ENCODE data around the gene VDR.

The VDR gene

DNA sequence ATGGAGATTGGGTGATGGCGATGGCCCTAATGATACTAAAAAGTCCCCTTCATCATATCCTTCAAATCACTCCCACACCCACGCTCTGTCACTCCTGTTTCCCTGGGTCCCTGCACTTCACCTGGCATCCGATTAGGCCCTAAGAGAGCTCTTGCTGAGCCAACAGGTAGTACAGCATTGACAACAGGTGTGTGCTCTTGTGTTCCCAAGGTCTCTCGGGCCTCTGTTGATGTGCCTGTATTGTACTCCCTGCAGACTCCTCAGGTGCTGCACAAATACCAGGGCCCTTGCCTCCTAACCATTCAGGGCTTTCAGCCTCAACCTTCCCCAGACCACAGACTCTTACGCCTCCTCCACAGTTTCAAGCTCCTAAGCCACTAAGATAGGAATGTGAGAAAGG lies 25.8 kb upstream of the VDR start:
- no peak for DNase-seq (ENCODE audit: low read depth in 2 of 2)

DNA sequence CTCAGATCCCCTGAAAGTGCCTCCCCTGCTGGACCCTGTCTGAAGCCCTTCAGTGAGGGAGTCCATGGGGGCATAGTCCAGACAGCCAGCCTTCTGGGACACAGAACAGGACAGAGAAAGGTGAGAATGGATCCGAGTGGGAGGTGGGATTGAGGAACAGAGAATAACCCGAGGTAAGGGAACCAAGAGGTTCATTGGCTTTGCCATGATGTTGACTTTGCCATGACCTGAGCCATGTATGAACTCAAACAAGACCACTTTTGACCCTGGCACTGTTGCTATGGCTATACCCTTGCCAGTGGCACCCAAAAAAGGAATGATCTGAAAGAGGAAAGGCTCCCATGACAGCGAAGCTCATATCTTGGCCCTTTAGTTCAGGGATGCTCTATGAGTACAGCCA lies 22.6 kb upstream of the VDR start:
- no peak for DNase-seq (ENCODE audit: low read depth in 2 of 2)

DNA sequence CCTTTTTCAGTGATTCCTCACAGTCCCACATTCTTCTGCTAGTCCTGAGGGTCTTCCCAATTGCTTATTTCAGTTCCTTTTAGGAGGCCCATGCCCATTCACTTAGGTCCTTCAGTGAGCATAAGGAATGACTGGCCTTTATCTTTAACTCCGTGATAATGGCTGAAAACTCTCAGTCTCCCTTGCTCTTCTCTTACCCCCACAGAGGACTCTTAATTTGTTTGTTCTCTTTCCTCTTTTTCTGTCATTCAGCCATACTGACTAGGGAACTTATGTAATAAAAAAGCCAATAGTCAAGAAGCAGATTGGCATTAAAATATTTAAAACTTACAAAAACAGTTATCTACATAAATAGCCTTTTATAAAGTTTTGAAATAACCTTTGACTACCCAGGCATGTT lies 17.1 kb upstream of the VDR start:
- no peak for DNase-seq (ENCODE audit: low read depth in 2 of 2)

DNA sequence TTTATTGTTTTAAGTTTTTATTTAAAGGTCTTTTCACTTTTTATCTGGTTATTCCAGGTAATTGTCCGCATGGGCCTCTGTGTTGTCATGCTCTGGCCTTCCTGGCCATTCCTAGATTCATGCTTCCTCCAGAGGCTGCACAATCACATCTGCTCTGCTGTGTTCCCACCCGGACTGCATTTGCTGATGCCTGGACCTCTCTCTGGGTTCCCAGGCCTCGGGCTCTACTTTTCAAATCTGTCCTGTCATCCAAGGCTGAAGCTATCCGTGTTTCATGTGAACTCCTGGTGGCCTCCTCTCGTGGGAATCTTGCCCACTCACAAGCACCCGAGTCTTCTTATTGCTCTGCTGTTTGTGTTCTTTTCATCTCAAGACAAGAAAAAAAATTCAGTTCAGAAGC lies 16.1 kb upstream of the VDR start:
- DNase-seq (ENCODE audit: low read depth in 2 of 2) = no peak

DNA sequence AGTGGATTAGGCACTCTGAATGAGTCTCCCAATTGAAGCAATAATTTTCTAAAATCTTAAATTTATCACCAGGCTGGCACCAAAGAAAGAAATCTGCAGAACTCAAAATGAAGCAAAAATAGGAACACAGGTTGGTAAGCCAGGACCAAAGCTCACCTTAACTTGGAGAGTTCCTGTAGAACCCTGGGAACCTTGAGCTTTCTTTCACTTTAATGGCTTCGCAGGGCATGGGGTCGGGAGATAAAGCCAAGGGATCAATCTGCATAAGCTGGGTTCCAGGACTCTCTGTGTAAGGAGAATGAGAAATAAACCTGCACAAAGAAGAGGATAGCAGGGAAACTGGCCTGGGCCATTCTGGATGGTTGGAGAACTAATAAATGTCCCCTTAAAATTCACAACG lies 8.3 kb upstream of the VDR start:
- DNase-seq (ENCODE audit: low read depth in 2 of 2) = no peak

DNA sequence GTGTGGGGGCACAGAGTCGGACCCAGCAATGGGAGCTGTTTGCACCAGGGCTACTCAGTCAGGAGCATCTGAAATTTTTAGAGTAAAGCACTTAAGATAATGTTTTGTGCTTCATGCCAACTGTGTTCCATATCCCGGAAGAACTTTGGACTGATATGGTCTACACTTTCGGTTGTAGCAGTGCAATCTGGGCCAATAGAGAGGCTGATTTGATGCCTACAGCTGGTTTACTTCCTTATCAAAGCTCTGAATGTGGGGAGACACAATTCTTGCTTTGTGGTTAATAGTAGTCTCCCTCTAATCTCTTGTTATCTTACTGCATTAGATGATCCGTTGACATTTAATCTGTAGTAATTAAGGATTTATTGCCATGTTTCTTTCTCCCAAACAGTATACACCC lies 7.8 kb upstream of the VDR start:
- DNase-seq (ENCODE audit: low read depth in 2 of 2) = no peak

DNA sequence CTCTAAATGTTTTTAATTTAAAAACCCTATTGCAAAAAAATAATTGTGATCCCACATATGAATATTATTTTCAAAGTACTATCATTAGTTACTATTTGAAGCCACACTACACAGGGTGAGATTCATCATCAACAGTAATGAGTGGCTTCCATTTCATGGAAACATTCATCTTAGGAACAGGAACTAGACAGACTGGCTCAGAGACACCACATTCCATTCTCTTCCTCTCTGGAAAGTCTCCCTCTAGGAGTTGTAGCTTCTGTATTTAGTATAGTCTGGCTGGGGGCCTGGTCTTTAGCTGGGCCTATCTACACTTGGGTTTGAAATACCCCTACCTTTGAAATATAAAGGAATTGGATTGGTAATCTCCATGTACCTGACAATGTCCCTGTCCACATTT lies 6.2 kb upstream of the VDR start:
- DNase-seq (ENCODE audit: low read depth in 2 of 2) = no peak

DNA sequence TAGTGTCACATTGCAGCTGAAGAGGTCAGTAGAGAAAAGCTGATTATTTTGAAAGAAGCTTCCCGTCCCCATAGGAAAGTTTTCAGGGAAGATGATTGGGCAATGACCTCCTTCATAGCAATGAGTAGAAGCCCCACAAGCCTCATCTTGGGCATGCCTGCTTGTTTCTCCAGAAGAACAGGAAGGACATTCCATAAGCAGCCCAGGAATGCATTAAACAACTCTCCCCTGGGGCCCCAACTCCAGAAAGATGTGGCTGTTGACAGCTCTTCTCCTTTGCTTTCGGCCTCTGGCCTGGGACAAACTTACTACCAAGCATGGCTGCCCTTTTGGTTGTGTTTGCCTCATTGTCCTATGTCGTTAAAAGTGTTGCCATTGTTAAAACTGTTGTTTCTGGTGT lies 5.7 kb upstream of the VDR start:
- no peak for DNase-seq (ENCODE audit: low read depth in 2 of 2)

DNA sequence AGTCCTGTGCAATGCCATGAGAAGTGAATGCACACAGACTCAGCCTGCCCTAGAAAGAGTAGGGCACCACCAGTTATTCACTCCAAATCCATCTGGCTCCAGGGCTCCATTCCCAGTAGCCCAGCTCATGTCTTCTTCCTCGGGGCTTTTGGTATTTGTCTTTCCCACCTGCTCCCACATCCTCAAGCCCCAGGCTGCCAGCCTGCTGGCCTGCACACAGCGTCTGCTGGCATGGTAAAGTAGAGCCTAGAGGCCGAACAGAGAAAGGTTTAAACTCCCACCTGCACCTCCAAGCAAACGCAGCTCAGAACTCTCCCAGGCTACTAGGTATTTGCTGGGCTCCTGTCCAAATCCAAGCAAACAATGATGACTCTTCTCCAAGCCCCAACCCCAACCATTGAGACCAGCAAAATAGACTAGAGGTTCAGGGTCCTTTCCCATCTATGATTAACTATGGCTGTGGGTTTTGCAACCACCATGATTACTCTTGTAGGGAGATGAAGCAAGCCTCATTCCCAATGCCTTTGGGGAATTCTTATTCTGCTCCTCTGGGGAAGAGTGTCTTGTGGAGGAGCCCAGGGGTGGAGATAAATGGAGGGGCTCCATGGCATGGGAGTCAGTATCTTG lies 5.2 kb upstream of the VDR start:
- DNase-seq (ENCODE audit: low read depth in 2 of 2) = no peak

DNA sequence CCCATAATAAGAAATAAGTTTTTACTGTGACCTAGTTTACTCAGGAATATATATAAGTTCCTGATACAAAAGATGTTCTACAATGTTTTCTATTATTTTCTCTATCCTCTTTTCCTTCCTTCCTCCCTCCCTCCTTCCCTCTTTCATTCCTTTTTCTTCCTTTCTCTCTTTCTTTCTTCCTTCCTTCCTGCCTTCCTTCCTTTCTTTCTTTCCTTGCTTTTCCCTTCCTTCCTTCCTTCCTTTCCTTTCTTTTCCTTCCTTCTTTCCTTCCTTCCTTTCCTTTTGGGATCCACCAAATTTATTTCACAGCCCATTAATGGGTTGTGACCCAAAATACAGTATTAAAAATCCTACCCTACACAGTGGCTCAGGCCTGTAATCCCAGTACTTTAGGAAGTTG lies 3.9 kb upstream of the VDR start:
- DNase-seq (ENCODE audit: low read depth in 2 of 2) = no peak

DNA sequence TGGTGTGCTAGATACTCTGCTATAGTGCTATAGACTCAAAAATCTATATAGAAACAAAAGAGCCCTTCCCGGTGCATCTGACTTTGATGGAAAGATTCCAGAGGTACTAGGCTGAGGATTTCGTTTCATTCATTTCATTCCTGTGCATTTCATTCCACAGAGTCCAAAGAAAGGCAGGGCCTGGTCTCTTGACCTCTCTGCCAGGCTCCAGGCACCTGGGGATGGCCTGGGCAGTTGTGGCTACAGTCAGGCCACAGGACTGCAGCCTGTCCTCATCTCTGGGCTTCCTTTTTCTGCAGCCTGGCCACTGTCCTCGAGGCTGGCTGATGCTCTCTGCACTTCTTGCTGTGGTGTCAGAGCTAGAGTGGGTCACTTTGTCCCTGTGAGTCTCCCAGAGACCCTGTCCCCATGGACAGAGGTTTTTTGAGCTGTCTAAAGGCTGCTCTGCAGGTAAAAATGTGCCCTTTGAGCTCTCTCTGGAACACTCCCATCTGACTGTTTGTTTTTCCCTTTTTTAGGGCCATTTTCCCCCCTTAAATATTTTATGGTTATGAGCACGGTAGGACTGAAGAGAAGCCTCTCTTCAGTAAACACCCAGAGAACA lies 3.2 kb upstream of the VDR start:
- DNase-seq (ENCODE audit: low read depth in 2 of 2) = no peak

DNA sequence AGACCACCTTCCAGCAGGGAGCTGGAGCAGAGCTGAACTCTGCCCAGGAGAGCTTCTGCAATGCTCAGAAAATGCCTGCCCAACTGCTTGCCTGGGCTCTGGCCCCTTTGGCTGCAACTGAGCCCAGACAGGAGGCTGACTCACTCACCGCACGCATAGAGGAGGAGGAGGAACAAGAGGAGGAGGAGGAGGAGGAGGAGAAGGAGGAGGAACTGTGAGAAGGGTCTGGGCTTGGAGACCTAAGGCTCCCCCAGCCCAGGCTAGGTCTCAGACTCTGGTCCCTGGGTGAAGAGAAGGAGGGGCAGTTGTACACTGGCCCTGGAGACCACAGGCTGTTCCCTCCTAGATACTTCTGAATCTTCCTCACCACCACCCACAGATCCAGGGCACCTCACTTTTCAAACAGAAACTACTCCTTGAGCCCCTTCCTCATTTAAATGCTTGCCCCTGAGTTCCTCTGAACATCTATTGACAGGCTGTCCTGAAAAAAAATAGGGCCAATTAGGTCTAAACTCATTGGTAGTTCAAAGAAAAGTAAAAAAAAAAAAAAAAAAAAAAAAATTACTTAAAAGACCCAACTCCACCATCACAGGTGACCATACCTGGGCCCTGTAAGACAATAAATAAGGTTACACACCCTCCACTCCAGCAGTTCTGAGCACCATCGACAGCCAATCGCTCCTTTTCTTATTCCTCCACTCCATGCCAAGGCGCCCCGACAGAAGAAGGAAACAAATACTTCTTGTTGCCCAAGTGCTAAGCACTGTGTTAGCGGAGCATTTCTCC lies 674 bp downstream of the VDR start:
- peak in 1 of 2 donors; percentile 50 for DNase-seq (ENCODE audit: low read depth in 2 of 2)

DNA sequence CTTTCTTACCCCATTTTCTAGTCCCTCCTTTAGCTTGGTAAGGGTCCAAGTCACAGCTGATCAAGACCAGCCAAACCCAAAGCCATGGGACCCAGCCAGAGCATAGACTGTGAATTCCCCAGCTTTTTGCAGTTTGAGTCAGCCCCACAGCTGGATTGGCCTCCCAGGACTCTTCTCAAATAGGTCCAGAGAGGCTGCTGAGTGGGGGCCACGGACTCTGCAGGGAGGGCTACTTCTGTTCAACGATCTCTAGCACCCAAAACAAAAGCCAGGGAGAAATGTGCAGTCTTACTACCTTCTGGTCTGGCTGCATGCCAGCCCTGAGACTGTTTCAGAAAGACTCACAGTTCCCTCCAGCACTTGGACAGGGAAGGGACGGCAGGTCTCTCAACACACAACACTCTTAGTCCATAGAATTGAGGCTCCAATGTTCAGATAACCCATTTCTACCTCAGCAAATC lies 1.6 kb downstream of the VDR start:
- DNase-seq (ENCODE audit: low read depth in 2 of 2) = no peak

DNA sequence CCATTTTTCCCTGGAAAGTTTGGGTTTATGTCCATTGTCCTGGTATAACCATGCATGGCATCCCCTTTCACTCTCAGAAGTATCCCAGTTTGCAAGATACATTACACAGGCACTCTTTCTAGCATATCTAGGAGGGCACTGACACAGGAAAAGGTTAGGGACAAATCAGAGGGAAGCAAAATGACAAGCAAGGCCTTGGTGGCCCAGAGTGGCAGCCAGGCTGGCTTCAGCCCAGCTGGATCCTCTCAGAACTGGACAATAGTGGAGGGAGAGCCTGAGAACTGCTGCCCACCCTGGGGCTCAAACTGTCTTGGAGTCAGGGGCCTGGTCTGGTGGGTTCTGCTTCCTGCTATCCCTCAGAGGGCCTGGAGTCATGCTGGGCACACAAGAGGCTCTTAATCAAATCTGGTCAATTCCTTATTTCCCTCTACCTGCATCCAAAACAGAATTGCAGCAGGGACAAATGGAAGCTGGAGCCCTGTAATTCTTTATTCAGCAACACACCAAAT lies 2.6 kb downstream of the VDR start:
- DNase-seq (ENCODE audit: low read depth in 2 of 2) = no peak

DNA sequence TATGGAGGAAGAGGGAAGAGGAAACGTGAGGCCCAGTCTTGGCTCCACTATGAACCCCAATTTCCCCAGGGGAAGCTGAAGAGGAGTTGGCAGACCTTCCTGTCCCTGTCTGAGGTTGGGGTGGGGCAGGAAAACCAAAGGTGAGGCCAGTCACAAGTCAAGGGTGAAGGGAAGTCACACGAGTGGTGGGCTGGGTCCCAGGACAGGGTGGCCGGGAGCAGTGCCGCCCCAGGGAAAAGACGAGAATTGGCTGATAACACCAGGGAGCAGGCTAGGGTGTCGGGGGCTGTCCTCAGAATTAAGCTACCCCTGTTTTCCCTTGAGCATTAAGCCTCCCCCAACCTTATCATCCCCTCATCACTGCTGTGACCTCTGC lies 3.1 kb downstream of the VDR start:
- DNase-seq (ENCODE audit: low read depth in 2 of 2) = no peak

DNA sequence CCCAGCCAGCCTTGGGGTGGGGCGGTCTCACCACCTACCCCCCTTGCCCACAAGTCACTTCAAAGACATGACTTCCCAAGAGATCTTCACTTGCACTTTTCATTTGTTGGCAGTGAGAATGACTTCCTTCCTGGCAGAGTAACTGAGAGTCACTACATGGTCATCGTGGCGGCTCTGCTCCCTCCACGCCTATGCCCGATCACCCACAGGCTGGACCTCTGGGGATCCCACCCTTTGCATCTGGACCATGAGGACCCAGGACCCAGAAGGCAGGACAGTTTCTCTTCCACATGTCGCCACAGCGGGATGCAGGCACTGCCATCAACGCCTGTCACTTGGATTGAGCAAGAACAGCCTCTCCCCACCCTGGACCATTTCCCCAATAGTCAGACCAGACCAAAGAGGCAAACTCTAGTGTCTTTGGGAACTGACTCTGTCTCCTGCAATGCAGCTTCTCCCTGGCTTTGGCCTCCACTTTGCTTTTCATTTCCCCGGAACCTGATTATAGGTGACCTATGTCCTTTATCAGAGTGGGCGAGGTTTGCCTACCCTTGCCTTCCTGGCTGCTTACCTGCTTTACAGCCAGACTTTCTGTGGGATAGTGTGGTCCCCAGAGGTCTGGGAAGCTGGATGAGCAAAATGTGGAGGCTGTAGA lies 3.6 kb downstream of the VDR start:
- DNase-seq (ENCODE audit: low read depth in 2 of 2) = no peak

DNA sequence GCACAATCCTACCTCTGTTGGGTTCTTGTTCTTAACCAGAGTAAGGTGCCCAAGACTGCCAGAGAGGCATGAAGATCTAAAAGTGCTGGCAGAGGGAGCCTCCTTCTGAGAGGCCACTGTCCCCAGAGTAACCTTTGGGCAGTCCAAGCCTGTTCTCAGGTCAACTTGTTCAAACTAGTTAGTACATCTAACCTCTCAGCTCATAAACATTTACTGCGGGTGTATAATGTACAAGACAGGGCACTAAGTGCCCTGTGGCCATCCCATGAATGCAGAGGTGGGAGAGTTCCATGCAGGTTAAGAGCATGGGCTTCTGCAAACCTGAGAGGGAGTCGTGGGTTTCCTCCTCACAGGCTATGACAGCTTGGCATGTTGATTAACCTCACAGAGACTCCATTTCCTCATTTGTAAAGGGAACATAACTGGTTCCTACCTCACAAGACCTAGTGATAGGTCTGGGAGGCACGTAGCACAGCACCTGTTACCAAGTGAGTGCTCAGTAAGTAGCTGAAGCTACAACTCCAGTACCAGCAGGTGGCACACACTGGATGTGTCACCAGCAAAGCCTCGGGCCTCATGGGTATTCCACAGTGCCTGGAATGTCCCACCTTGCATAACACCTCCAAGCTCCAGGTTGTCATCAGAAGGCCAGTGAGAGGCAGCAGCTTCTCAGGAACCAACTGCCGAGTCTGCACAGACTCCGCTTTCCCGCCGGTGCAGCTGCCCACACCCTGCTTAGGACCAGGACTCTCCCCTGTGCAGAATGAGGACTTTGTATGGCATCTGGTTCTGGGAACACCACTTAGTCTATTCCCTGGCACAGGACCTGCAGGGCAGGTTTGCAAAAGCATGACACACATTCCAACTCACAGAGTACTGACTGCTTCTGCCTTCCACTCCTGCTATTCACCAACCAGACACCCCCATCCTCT lies 4.4 kb downstream of the VDR start:
- DNase-seq (ENCODE audit: low read depth in 2 of 2) = no peak

DNA sequence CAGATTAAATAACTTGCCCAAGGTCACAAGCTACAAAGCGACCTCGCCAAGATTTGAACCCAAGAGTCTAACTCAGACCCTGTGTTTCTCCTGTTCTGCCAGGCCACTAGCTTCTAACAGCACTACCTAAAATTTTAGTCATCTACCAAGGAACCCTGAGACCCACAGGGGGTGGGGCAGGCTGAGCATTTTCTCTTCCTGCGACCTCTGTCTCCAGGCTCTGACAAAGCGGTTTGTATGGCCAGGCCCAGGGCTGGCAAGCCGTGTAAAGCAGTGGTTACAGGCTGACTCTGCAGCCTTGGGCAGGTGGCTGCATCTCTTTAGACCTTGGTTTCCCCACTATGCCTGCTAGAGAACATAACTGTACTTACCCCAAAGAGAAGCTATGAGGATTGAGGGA lies 5.3 kb downstream of the VDR start:
- DNase-seq (ENCODE audit: low read depth in 2 of 2) = no peak

DNA sequence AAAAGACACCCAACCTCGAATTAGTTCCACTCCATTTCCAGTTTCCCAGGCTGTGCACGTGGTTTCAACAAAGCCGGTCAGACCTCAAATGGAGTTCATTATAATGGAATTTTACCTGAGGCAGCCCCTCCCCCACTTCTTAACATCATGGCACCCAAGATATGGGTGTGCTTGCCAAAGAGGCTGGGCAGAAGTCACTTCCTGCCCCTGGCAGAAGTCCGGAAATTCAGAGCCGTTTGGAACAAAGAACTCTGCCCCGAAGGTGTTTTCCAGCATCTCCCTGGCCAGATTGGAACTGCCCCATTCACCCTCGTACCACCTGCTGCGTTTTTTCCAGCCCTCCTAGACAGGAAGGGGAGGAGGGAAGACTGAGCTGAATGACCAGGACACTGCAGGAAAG lies 8.2 kb downstream of the VDR start:
- no peak for DNase-seq (ENCODE audit: low read depth in 2 of 2)

DNA sequence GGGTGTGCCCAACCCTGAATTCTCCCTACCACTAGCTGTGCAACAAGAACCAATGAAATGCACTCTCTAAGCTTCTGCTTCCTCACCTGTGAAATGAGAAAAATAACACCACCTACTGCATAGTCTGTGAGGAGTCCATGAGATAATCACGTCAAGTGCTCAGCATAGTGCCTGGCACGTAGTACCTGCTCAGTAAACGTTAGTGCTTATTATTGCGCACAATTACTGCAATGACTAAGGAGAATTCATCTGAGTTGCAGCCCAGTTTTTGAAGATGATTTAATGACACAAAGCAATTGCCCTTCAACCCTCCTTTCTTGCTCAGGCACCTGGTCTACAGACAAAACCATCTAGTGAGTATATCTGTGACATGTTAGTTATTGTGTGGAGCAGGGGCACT lies 8.8 kb downstream of the VDR start:
- DNase-seq (ENCODE audit: low read depth in 2 of 2) = no peak

DNA sequence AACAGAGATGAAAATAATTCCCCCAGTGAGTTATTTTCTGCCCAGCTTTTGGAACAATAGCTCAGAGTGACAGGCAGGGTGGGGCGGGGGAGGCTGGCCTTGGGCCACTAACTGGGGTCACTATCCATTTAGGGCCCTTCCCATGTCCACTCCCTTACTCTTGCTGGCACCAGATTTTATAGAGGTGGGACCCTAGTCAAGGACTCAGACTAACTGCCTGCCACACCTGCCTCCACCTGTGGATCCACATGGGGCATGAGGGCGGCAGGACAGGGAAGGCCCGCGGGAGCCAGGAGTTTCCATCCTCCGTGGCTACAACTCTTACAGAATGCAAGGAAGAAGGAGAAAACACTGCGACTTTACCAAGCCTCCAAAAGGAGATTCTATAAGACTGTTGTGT lies 10.1 kb downstream of the VDR start:
- DNase-seq (ENCODE audit: low read depth in 2 of 2) = no peak

DNA sequence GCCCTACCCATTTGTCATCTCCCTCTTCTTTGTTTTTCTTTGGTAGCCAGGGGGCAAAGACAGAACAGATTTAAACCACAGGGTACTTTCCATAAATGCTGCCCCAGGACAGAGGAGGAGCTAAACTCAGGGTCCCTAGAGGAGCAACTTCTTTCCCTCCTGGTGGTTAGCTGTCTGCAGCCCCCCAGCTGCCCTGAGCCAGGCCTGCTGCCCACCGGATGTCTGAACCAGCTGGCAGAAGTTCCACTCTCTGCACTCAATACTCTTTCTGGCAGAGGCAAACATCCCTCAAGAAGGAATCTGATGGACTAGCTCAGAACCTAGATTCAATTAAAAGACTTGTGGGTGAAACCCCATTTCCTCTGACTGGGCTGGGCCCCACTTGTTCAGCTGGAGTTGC lies 10.7 kb downstream of the VDR start:
- DNase-seq (ENCODE audit: low read depth in 2 of 2) = no peak

Measured in stimulated activated CD4-positive, alpha-beta T cell treated with anti-CD3 and anti-CD28 coated beads, Interleukin-1b, Interleukin-23, amount 100 ng/mL, for 4 hours (primary cell).